Endothelial cell of umbilical vein (primary cell): Measurements from ENCODE around the gene PRR7. TPM values are rescaled to one million over a fixed set of nuclear protein-coding genes. Genes with fewer than 3 reads are reported as not detected.

Experiments used
- BruUV-seq: library from RNA; stranded (reverse); fragments of 400-500 nt; replicated peaks from 2 replicates; lab custom pipeline; 2021; lab: Mats Ljungman, UMichigan
- CTCF ChIA-PET: fragments of 300-600, 350-600 bp; sonication (Branson Sonifier 250); formaldehyde crosslinking; loops from one replicate; lab custom pipeline; 2021; ENCODE audit warnings: antibody characterized with exemption, inconsistent platforms; lab: Charles Lee
- POLR2A ChIA-PET: fragments of 300-600, 350-600 bp; sonication (Branson Sonifier 250); formaldehyde crosslinking; loops from one replicate; lab custom pipeline; 2021; ENCODE audit warnings: antibody characterized with exemption, inconsistent platforms; lab: Charles Lee
- DNase-seq: peaks from one replicate; pipeline ENCODE4 v3.0.0-alpha.2; 2011; ENCODE audit warnings: low read depth, low spot score
- FAIRE-seq: peaks from 2 replicates; lab custom pipeline; 2011; peaks lifted over from hg19 to GRCh38; lab: Jason Lieb, UNC
- H2AFZ ChIP-seq: 2 replicates; pipeline ENCODE4 v1.6.0; 2012; ENCODE audit warnings: low read depth, low read length, control low read depth, inconsistent platforms
- H3K27ac ChIP-seq: 2 replicates; pipeline ENCODE4 v1.5.1; 2011; ENCODE audit warnings: low read depth, mild to moderate bottlenecking, control low read depth, low read length, moderate library complexity; ENCODE audit not compliant: insufficient read depth
- H3K27me3 ChIP-seq, 2 experiments: 2 replicates each; pipeline versions ENCODE4 v1.6.0 to v1.6.1; 2011; ENCODE audit warnings: low read length in 2 of 2, mixed read lengths in 1 of 2; ENCODE audit not compliant: control insufficient read depth in 2 of 2, insufficient read depth in 2 of 2
- H3K36me3 ChIP-seq, 2 experiments: 2 replicates in 1 of 2; 3 replicates in 1 of 2; pipeline ENCODE4 v1.5.1; 2011; ENCODE audit warnings: low read length in 2 of 2, mild to moderate bottlenecking in 1 of 2, moderate library complexity in 1 of 2; ENCODE audit not compliant: control insufficient read depth in 2 of 2, insufficient read depth in 2 of 2; ENCODE audit errors: extremely low read depth in 1 of 2
- H3K4me1 ChIP-seq: 3 replicates; pipeline ENCODE4 v1.5.1; 2011; ENCODE audit warnings: mild to moderate bottlenecking, low read length; ENCODE audit not compliant: control insufficient read depth, insufficient read depth; ENCODE audit errors: extremely low read depth
- H3K4me2 ChIP-seq: 2 replicates; pipeline ENCODE4 v1.6.1; 2011; ENCODE audit warnings: low read length, control low read depth, mixed read lengths; ENCODE audit not compliant: insufficient read depth
- H3K4me3 ChIP-seq, 3 experiments: fragments of 200-600 bp in 1 of 3; sonication (generic), shearing (Covaris generic) in 1 of 3; replicated peaks in 1 of 3; 2 replicates each; pipeline ENCODE4 v1.5.1; 2011 to 2016; ENCODE audit warnings: control low read depth in 3 of 3, low read length in 3 of 3, mild to moderate bottlenecking in 2 of 3, inconsistent platforms in 1 of 3, low read depth in 1 of 3, moderate library complexity in 1 of 3; ENCODE audit not compliant: insufficient read depth in 1 of 3
- H3K79me2 ChIP-seq: 2 replicates; pipeline ENCODE4 v1.6.0; 2012; ENCODE audit warnings: low read length, inconsistent platforms; ENCODE audit not compliant: control insufficient read depth, insufficient read depth
- H3K9ac ChIP-seq: replicated peaks from 2 replicates; pipeline ENCODE3; 2011; ENCODE audit warnings: low read length, control low read depth; ENCODE audit not compliant: insufficient read depth; ENCODE audit errors: extremely low read depth
- H3K9me1 ChIP-seq: replicated peaks from 3 replicates; pipeline ENCODE4 v1.6.0; 2011; ENCODE audit warnings: mild to moderate bottlenecking, low read length; ENCODE audit not compliant: control insufficient read depth, insufficient read depth; ENCODE audit errors: extremely low read depth
- H3K9me3 ChIP-seq: replicated peaks from 2 replicates; pipeline ENCODE4 v1.5.1; 2012; ENCODE audit warnings: low read length, inconsistent platforms; ENCODE audit not compliant: control insufficient read depth, insufficient read depth
- H4K20me1 ChIP-seq: replicated peaks from 2 replicates; pipeline ENCODE3; 2011; ENCODE audit warnings: mild to moderate bottlenecking, low read length; ENCODE audit not compliant: control insufficient read depth, insufficient read depth; ENCODE audit errors: extremely low read depth
- EZH2 ChIP-seq: IDR thresholded peaks from 2 replicates; pipeline ENCODE4 v1.6.1; 2012; ENCODE audit warnings: borderline replicate concordance, low read depth, mild to moderate bottlenecking, moderate library complexity, low read length, inconsistent platforms; ENCODE audit not compliant: severe bottlenecking
- FOS ChIP-seq: IDR thresholded peaks from 2 replicates; pipeline ENCODE4 v1.6.1; 2011; ENCODE audit warnings: mild to moderate bottlenecking, low read length, moderate library complexity, borderline replicate concordance; ENCODE audit not compliant: insufficient read depth
- GATA2 ChIP-seq: IDR thresholded peaks from 2 replicates; pipeline ENCODE4 v1.7.0; 2011; ENCODE audit warnings: low read depth, mild to moderate bottlenecking, moderate library complexity, mixed read lengths, low read length; ENCODE audit not compliant: insufficient read length, insufficient read depth
- MAX ChIP-seq: IDR thresholded peaks from 2 replicates; pipeline ENCODE4 v1.6.1; 2011; ENCODE audit not compliant: insufficient read depth, insufficient read length
- POLR2AphosphoS5 ChIP-seq: IDR thresholded peaks from 2 replicates; pipeline ENCODE4 v1.6.1; 2012; ENCODE audit warnings: low read depth, mild to moderate bottlenecking, control low read depth, low read length, moderate library complexity; ENCODE audit not compliant: insufficient read depth
- dilution Hi-C: fragments of 300-500 bp; cut with MboI; formaldehyde crosslinking; loops from one replicate; pipeline ENCODE4 v1.15.0; 2019; ENCODE audit warnings: low sequenced_read_pairs; ENCODE audit not compliant: extremely low pct_ligation_motif_present
- intact Hi-C: fragments of 100-400 bp; cut with micrococcal nuclease; formaldehyde crosslinking; loops from one replicate; pipeline ENCODE4 v1.10.0; 2022
- polyA plus RNA-seq, 4 experiments: library from polyadenylated mRNA; depleted of rRNA in 3 of 4; stranded (reverse) in 3 of 4; unstranded in 1 of 4; fragments of >200 nt; gene quantifications; 2 replicates each; pipeline versions ENCODE4 v1.2.1 to v1.2.3, GENCODE V29; 2011 to 2012; ENCODE audit warnings: missing spikeins in 1 of 4
- total RNA-seq: library from RNA; stranded (reverse); gene quantifications from 2 replicates; pipeline ENCODE4 v1.2.3, GENCODE V29; 2021

The PRR7 gene
- total and polyA plus RNA-seq, 2 donors (not counting 3 experiments of a cell fraction or from before 2014, with no cell fraction given): 6.5 to 6.6 TPM

GRCh38 chr5:177443144-177443983 is 3.2 kb upstream of the PRR7 start:
- no peak for DNase-seq
- TF ChIP-seq MAX: no peak
- TF ChIP-seq EZH2: no peak
- no peak for TF ChIP-seq FOS
- TF ChIP-seq POLR2AphosphoS5: no peak
- no peak for TF ChIP-seq GATA2
- H3K4me1 ChIP-seq: peaks cover 13% of the 10 kb centered on the region
- ChIA-PET POLR2A (no interaction called here), CTCF (interaction anchor here (1.0 to 13.5 kb wide), 5 partner anchors 10 to 52 kb away, joined by 3 to 288 read pairs (median 11); partner anchors contain the start of gene PFN3)
- H3K9ac ChIP-seq: no peak overlapping the region
- dilution Hi-C loops (no loop called here), intact Hi-C loops (no loop called here)
- no peak overlapping the region for H3K27ac ChIP-seq
- no peaks in the 10 kb centered on the region for H3K79me2 ChIP-seq
- peaks cover 0 to 5% of the 10 kb centered on the region in 2 experiments for H3K36me3 ChIP-seq
- H2AFZ ChIP-seq: no peak overlapping the region
- H3K9me1 ChIP-seq: no peaks in the 10 kb centered on the region
- no peak for FAIRE-seq
- H3K9me3 ChIP-seq: no peaks in the 10 kb centered on the region
- no peaks in the 10 kb centered on the region for H4K20me1 ChIP-seq
- no peak overlapping the region for H3K4me2 ChIP-seq
- H3K27me3 ChIP-seq: no peaks in the 10 kb centered on the region
- H3K4me3 ChIP-seq: no peak overlapping the region
- no TSS peak for BruUV-seq
